Nephron progenitor cell (in vitro differentiated cells): Measurements from ENCODE around the gene DBP.

Experiments used
- DNase-seq: peaks from one replicate; pipeline ENCODE4 v3.0.0; 2021
- H3K27ac Mint-ChIP-seq: 2 replicates; pipeline ENCODE4 v1.8.0; 2021; ENCODE audit warnings: mild to moderate bottlenecking, moderate library complexity, mixed read lengths
- H3K27me3 Mint-ChIP-seq: 2 replicates; pipeline ENCODE4 v1.8.0; 2021; ENCODE audit warnings: mild to moderate bottlenecking, low read depth, mixed read lengths; ENCODE audit not compliant: poor library complexity
- H3K36me3 Mint-ChIP-seq: 2 replicates; pipeline ENCODE4 v1.8.0; 2021; ENCODE audit warnings: low read depth, mixed read lengths
- H3K4me1 Mint-ChIP-seq: 2 replicates; pipeline ENCODE4 v1.8.0; 2021; ENCODE audit warnings: mixed read lengths
- H3K4me3 Mint-ChIP-seq: 2 replicates; pipeline ENCODE4 v1.8.0; 2021; ENCODE audit warnings: mild to moderate bottlenecking, moderate library complexity, mixed read lengths
- H3K9me3 Mint-ChIP-seq: 2 replicates; pipeline ENCODE4 v1.8.0; 2021; ENCODE audit warnings: mild to moderate bottlenecking, moderate library complexity, mixed read lengths
- TF ChIP-seq, protein P1 (sequence below): fragments of 200-600 bp; sonication (generic); IDR thresholded peaks from 2 replicates; pipeline ENCODE4 v1.5.0; 2021; ENCODE audit warnings: antibody characterized with exemption

Gene DBP

DNA sequence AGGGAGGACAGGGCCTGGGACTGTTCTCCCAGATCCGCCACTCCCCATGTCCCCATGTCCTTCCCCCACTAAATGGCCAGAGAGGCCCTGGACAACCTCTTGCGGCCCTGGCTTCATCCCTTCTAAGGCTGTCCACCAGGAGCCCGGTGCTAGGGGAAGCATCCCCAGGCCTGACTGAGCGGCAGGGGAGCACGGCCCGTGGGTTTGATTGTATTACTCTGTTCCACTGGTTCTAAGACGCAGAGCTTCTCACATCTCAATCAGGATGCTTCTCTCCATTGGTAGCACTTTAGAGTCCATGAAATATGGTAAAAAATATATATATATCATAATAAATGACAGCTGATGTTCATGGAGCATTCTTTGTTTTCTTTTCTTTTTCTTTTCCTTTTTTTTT is 29.8 kb downstream of the DBP start:
- no peak overlapping the region for H3K27ac Mint-ChIP-seq
- H3K4me3 Mint-ChIP-seq, result no peak overlapping the region
- no peak for DNase-seq
- peaks cover 3% of the 10 kb centered on the region for H3K4me1 Mint-ChIP-seq
- no peaks in the 10 kb centered on the region for H3K9me3 Mint-ChIP-seq
- TF ChIP-seq, protein P1, sequence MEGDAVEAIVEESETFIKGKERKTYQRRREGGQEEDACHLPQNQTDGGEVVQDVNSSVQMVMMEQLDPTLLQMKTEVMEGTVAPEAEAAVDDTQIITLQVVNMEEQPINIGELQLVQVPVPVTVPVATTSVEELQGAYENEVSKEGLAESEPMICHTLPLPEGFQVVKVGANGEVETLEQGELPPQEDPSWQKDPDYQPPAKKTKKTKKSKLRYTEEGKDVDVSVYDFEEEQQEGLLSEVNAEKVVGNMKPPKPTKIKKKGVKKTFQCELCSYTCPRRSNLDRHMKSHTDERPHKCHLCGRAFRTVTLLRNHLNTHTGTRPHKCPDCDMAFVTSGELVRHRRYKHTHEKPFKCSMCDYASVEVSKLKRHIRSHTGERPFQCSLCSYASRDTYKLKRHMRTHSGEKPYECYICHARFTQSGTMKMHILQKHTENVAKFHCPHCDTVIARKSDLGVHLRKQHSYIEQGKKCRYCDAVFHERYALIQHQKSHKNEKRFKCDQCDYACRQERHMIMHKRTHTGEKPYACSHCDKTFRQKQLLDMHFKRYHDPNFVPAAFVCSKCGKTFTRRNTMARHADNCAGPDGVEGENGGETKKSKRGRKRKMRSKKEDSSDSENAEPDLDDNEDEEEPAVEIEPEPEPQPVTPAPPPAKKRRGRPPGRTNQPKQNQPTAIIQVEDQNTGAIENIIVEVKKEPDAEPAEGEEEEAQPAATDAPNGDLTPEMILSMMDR, result no peak
- no peaks in the 10 kb centered on the region for H3K36me3 Mint-ChIP-seq
- peaks cover 6% of the 10 kb centered on the region for H3K27me3 Mint-ChIP-seq

DNA sequence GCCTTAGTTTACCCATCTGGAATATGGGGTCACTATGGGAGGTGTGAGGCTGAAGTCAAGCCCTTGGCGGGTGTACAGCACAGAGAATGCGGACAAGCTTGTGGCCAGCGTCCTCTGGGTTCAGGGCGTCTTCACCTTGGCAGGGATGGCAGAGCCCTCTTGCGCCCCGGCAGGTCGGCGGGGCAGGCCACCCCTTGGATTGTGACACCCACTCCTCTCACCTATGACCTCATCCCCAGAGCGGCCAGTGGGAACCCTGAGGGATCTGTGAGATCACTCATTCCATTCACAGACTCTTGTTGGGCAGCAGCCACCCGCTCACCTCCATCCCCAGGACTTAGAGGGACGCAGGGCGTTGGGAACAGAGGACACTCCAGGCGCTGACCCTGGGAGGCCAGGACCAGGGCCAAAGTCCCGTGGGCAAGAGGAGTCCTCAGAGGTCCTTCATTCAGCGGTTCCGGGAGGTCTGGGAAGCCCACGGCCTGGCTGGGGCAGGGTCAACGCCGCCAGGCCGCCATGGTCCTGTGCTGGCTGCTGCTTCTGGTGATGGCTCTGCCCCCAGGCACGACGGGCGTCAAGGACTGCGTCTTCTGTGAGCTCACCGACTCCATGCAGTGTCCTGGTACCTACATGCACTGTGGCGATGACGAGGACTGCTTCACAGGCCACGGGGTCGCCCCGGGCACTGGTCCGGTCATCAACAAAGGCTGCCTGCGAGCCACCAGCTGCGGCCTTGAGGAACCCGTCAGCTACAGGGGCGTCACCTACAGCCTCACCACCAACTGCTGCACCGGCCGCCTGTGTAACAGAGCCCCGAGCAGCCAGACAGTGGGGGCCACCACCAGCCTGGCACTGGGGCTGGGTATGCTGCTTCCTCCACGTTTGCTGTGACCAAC is 30.5 kb downstream of the DBP start, which contains the start of gene SPACA4:
Gene SPACA4, plus strand, starts transcription at position 280 of the 896 bp plus-strand sequence. Its CDS starts 237 bp downstream, at position 517.
- Mint-ChIP-seq H3K36me3 (no peaks in the 10 kb centered on the region), H3K4me1 (peaks cover 3% of the 10 kb centered on the region), H3K9me3 (no peaks in the 10 kb centered on the region), H3K27me3 (peaks cover 6% of the 10 kb centered on the region), H3K27ac (no peak within 1 kb of the TSS), H3K4me3 (no peak within 1 kb of the TSS)
- no peak for DNase-seq
- TF ChIP-seq, protein P1, result no peak

DNA sequence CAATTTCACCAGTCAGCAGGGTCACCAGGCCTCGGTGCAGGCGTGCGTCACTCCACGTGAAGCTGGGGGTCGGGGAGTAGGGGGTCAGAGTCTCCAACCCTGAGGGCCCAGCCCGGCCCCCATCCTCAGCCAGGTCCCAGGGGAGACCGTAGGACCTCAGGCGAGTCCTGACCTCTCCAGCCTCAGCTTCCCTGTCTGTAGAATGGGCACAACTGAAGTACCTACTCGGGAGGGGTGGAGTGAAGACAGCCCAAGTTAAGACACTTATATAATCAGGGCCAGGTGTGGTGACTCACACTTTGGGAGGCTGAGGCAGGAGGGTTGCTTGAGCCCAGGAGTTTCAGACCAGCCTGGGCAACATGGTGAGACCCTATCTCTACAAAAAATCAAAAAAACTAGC is 33.3 kb downstream of the DBP start:
- Mint-ChIP-seq H3K4me1 (peaks cover 4% of the 10 kb centered on the region), H3K36me3 (no peaks in the 10 kb centered on the region), H3K27me3 (peaks cover 6% of the 10 kb centered on the region), H3K4me3 (no peak overlapping the region), H3K9me3 (no peaks in the 10 kb centered on the region), H3K27ac (no peak overlapping the region)
- no peak for DNase-seq
- TF ChIP-seq, protein P1, result no peak

DNA sequence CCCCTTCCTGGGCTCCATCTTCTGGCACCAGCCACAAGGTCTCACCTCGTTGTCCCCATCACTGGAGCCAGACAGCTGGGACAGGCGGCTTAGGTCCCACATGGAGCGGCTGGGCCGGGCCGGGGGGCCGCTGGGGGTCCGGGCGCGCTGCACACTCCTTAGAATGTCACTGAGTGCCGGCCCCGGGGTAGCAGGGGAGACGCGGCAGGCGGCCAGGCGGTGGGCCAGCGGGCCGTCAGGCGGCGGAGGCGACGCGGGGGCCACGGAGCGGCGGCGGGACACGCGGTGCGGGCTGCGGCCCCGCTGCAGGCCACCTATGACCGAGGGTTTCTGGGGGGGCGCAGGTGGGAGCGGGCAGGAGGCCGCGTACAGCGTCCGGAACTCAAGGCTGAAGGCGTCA is 33.7 kb downstream of the DBP start:
- DNase-seq, result no peak
- Mint-ChIP-seq H3K27me3 (peaks cover 6% of the 10 kb centered on the region), H3K36me3 (no peaks in the 10 kb centered on the region), H3K27ac (no peak overlapping the region), H3K9me3 (no peaks in the 10 kb centered on the region), H3K4me1 (peaks cover 8% of the 10 kb centered on the region), H3K4me3 (no peak overlapping the region)
- TF ChIP-seq, protein P1, result no peak

DNA sequence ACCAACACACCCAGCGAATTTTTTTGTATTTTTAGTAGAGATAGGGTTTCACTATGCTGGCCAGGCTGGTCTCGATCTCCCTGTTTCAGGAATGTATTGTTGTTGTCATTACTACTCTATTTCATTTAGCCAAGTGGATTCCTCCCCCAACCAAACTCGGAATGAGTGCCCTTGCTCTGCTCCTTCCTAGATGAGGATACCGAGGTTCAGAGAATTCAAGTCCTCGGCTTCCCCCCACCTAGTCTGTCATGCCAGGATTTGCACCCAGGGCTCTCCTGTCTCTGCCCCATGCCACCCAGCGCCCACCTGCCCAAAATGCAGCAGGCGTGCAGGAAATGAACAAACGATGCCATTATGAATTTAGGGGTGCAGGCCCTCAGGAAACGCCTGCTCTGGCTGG is 34.2 kb downstream of the DBP start:
- peaks cover 9% of the 10 kb centered on the region for H3K4me1 Mint-ChIP-seq
- no peaks in the 10 kb centered on the region for H3K9me3 Mint-ChIP-seq
- H3K4me3 Mint-ChIP-seq, result no peak overlapping the region
- H3K36me3 Mint-ChIP-seq, result no peaks in the 10 kb centered on the region
- H3K27ac Mint-ChIP-seq, result no peak overlapping the region
- H3K27me3 Mint-ChIP-seq, result peaks cover 6% of the 10 kb centered on the region
- TF ChIP-seq, protein P1, result no peak
- no peak for DNase-seq
